Measurements from ENCODE around the gene PPIE. TPM values are rescaled to one million over a fixed set of nuclear protein-coding genes. Genes with fewer than 3 reads are reported as not detected.
"Not testable (repeated sequence)": the region's sequence is repeated elsewhere in the genome, so short reads cannot be mapped to it uniquely, and the experiment has no call there.

Gene PPIE
- total RNA-seq, 1 donor from 2014 or later, result 29.8 TPM

DNA sequence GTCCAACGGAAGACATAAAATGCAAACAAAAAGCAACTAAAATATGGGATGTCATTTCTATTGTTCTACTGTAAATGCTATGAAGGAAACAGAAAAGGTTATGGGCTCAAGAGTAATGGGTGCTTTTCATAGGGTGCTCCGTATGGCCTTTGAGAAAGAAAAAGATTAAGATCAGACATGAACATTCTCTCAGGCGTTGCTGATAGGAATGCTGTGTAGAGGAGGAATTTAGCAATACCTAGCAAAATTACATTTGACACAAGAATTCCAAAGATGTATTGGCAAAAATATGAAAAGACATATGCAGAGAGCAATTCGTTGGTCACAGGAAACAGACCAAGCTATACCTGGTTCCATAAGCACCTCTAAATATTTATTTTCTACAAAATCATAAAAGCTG lies 38.2 kb downstream of the PPIE start:
- no peak for DNase-seq (ENCODE audit: low read depth)

DNA sequence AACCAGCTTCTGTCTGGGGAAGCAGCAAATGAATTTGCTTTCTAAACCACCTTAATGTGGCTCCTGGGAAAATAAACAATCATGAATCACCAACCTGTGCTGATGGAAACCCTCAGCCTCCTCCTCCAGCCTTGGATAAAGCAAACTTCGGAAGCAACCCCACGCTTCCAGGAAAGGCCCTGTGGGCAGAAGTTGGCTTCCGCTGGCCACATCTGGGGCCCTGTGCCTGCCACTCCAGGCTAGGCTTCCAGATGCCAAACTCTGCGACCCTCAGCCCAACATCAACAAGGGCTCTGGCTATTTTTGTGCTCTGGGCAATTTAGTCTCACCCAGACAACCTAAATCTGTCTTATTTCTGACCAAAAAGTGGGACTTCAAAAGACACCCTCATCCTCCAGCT lies 38.6 kb downstream of the PPIE start:
- no peak for DNase-seq (ENCODE audit: low read depth)

DNA sequence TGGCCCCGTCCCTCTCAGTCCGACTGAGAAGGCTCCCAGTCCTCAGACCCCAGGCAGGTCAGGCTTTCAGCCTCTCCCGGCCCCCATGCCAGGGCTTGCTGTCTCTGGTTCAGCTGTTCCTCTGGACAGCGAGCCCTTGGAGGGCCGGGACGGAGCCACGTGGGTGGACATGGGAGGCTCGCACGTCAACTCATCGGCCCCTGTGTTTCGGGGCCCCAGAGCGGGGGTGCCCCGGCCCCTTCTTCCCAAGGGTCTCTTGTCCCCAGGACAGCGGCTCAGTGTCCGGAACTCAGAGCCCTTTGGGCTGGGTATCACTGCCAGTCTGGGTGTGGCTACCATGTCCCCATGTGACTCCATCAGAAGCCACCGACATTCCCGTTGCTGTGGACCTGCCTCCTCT lies 39.2 kb downstream of the PPIE start:
- not testable (repeated sequence) for DNase-seq (ENCODE audit: low read depth)

DNA sequence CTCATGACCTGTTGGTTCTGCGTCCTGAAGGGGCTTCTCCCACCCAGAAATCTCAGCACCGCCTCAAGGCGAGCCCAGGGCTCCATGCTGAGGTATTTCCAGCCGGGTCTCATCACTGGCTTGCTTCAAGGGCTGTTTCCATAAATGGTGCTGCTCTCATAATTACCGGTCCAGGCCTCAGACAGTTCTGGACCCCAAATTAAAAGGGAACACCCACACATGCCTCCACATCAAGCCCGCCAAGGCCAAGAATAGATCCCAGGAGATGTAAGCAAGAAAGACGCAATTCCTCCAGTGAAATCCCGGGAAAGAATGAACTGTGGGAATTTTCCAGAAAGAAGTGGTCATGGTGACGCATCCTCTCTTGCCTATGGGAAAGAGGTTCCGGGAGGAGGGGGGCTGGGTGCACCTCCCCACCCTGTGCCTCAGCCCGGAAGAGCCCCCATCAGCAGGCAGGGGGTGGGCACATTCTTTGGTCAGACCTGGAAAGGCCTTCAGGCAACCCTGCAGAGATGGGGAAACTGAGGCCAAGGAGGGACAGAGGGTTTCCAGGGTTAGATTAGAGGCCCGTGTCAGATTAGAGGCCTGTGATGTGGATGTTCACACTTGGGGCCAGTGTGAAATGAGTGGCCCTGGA lies 39.9 kb downstream of the PPIE start:
- not testable (repeated sequence) for DNase-seq (ENCODE audit: low read depth)

DNA sequence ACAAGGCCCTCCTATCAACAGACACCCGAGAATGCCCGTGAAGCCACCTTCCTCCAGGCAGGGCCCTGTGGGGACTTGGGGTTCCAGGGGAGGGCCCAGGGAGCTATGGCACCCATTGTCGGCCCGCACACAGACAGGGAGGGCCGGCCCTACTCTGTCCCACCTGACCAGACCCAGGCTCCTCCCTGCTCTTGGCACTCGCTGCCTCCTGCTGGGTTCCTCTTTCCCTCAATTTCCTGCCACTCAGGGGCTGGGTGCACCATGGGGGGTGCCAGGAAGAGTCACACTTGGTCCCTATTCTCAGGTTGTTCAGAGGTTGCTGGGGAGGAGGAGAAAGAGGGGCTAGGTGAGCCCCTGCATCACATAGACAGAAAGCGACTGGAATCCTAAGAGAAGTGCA lies 40.5 kb downstream of the PPIE start:
- no peak for DNase-seq (ENCODE audit: low read depth)

DNA sequence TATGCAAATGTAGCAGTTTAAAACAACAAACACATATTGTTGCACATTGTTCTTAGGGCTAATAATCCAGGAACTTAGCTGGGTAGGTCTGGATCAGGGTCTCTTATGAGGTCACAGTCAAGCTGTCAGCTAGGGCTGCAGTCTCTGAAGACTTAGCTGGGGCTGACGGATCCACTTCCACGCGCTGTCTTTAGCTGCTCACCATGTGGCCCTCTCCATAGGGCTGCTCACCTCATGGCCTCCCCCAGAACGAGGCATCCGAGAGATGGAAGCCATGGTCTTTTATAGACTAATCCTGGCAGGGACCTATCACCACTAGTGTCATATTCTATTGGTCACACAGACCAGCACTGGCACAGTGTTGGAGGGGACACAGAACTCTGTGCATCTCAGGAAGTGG lies 41.1 kb downstream of the PPIE start:
- DNase-seq (ENCODE audit: low read depth), result no peak

DNA sequence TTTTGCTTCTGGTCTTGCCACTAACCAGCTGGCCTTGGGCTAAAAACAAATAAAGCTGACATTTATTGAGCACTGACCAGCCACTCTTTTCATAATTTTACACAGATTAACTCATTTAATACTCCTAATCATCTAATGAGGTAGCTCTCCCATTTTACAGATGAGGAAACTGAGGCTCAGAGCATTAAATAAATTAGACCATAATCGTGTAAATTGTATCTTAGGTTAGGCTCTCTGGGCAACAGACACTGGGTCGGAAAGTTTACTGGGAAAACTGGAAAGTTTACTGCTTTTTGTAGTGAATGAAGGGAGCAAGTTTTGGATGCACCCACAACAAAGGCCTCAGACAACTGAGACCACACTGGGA lies 42.6 kb downstream of the PPIE start:
- DNase-seq (ENCODE audit: low read depth), result no peak

DNA sequence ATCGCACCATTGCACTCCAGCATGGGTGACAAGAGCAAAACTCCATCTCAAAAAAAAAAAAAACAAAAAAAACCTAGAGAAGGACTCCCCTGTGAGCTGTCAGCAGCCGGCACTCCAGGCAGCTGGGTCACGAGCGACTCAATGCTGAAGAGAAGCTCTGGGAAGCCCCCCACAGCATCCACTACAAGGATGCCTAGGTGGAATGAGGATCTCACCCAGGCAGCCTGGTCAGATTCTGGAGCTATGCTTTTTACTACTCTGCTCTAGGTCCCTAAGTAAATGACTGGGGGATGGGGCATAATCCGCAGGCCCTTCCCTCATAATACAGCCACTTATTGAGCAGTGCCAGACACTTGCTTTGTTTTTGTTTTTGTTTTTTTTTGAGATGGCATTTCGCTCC lies 43.4 kb downstream of the PPIE start:
- DNase-seq (ENCODE audit: low read depth), result no peak

DNA sequence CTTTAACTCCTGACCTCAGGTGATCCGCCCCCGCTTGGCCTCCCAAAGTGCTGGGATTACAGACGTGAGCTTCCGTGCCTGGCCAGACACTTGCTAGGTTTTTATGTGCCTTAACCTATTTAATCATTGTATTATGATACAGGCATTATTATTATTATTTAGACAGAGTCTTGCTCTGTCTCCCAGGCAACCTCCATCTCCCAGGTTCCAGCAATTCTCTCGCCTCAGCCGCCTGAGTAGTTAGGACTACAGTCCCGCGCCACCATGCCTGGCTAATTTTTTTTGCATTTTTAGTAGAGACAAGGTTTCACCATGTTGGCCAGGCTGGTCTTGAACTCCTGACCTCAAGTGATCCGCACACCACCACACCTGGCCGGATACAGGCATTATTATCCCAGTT lies 44.0 kb downstream of the PPIE start:
- not testable (repeated sequence) for DNase-seq (ENCODE audit: low read depth)

DNA sequence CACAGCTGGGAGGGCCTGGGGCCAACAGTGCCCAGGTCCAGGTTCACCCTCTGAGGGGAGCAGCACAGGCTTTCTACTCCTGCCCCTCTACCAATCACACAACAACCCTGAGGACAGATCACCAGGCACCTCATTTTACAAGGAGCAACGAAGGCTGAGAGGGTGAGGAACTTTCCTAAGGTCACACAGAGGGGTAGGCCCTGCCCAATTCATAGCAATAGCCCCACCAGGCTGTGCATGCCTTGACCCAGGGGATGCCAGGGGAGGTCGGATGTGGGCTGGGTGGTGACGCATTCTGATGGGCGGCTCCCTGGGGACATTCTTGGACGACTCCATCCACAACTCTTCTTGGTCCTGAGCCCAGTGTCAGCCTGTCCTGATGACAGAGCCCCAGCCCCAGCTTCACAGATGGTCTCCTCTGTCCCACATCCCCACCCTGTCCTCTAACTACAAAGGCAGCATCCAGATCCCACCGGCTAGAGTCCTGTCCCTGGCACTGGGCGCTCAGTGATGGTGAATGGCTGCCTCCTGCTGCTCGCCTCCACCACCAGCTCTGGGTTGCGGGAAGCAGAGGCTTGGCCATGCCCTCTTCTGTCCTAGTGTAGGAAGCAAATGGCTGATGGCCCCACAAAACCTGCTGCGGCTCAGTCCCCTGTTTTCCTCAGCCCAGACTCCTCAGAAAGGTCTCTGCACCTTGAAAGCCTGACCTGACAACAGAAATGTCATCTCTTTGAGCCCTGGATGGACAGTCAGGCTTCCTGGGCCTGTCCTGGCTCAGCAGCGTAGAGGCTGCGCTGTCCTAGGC lies 47.8 kb downstream of the PPIE start:
- DNase-seq (ENCODE audit: low read depth), result peak; percentile 51

DNA sequence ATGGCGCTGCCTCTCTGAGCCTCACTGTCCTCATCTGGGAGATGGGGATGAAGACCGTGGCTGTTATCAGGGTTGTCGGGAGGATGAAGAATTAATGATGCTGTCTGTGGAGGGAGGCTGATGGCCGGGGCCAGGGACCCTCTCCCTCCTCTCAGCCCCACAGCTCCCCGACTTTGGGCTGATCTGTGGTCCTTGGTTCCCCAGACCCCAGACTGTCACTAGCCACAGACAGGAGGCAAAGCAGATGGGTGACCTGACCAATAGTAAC lies 48.4 kb downstream of the PPIE start:
- DNase-seq (ENCODE audit: low read depth), result not testable (repeated sequence)

DNA sequence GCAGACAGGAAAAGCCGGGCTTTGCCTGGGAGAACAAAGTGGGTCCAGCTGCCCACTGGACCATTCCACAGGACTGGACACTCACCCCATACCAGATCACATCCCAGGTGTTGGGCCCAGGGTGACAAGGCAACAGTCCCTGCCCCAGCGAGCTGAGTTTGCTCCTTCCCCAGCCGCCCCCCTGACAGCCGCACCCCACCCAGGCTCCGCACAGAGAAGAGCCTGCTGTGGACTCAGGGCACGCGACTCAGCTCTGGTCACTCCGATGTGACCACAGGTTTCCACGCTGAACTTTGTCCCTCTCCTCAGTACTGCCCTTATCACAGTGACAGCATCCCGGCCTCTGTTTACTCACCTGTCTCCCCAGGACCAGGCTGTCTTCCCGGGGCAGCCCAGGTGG lies 48.8 kb downstream of the PPIE start:
- no peak for DNase-seq (ENCODE audit: low read depth)

DNA sequence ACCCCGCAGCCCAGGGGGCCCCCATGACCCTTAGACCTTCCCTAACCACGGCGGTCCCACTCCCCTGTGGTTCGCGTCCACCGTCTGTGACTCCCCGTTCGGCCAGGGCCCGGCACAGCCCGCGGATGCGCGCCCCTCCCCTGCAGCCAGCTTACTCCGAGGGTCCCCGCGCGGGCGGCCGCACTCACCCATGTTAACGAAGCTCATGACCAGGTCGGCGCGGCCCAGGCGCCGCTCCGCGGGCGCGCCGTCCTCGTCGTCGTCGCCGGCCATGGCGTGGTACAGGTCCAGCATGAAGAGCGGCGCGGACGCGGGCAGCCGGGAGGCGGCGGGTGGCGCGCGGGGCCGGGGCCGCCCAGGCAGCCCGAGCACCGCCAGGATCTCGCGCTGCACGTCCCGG lies 49.3 kb downstream of the PPIE start:
- DNase-seq (ENCODE audit: low read depth), result not testable (repeated sequence)

DNA sequence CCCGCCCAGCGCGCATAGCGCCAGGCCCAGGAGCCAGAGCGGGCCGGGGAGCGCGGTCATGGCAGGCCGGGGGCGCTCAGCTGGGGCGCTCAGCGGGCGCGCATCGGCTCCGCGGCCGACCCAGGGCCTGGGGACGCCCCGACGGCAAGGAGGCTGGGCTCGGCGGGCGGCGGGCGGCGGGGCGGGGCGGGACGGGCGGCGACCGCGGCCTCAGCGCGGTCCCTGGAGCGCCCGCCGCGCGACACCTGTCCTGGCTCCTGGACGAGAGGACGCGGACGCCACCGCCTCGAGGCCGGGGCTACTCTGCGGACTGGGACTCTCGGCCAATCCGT lies 49.7 kb downstream of the PPIE start:
- no peak for DNase-seq (ENCODE audit: low read depth)

DNA sequence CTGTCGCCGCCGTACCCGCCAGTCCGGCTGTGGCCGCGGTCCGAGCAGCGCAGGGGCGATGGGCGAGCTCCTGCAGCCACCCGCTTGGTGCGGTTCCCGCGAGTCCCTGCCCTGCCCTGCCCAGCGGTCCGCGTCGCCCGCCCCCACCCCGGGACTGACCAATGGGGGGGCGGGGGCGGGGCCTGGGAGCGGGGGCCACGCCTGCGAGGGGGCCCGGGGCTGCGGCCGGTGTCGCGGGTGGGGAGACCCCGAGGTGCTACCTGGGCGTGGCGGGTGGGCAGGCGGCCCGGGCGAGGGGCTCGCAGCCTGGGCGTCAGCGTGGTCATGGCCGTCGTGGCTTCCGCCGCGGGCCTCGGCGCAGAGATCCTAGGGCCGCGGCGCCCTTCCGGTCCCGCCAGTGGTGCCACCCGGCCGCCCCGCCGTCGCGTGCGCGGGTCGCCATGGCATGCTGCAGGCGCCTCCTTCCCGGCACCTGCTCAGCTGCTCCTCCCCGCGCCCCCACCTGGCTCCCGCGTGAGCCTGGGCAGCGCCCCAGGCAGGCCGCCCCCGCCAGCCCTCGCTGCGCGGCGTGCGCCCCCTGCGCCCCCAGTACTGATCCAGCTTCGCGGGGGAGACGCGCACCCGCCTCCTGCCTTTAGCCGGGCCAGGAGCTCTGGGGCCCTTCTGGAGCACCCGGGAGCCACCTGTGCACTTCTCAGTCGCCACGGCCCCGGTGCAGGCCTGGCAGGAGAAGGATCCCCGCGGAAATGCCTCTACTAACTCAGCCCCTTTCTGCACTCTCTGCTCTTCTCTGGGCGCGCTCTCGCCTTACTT lies 50.3 kb downstream of the PPIE start, which contains the start of gene BMP8B:
Gene BMP8B, minus strand, starts transcription at position 108 of the 813 bp plus-strand sequence. CDS start 380 bp downstream, outside the sequence.
- peak; percentile 49 for DNase-seq (ENCODE audit: low read depth)

DNA sequence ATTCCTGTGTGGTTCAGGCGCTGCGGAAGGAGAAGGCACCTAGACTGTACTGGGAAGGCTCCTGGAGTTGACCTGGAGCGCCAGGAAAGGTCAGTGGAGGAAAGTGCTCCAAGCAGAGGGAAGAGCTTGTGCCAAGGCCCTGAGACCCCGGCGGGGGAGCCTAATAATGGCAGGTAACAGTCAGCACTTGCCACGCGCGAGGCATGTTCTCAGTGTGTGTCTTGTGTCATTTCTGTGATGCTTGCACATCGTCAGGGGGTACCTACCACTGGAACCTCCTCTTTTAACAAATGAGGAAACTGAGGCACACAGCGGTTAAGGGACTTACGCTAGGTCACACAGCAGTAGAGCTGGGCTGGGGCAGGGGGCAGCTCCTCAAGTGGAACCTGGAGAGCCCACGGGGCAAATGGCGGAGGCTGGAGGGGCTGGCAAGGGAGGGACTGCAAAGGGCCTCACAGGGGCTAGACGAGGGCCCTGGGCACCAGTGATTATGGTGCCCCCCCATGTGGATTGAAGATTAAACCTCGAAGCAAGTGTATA lies 51.0 kb downstream of the PPIE start:
- DNase-seq (ENCODE audit: low read depth), result no peak

DNA sequence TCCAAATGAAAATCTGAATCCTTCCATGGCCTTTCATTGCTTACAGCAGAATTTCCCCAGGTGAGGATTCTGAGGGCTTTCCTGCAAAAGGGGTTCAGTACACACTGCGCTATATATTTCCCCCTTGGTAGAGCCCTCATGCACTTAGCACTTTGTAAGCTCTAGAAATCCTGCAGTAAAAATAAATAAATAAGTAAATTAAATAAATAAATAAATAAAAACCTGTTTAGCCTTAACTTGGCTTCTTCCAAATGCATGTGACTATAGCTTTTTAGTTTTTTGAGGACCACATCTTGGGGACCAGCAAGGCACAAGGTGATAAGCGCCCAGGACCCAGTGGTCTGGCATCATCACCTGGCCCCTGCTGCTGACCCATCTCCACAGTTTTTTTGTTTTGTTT lies 53.2 kb downstream of the PPIE start:
- DNase-seq (ENCODE audit: low read depth), result no peak

DNA sequence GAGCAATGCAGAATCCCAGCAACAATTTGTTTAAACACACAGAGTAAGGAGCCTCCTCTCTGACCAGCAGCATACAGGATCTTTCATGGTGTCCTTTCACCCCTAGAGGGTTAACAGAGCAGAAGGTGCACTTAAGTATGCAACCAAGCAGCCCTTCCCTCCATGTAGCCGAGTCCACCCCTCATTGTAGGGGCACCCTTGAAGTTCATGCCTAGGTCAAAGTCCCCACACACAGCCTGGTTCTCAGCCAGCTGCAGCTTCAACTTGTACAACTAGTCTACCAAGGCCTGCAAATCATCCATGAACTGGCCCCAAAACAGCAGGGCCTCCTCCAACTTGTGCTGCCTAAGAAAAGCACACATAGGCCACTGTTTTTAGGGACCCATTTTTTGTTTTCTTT lies 57.0 kb downstream of the PPIE start:
- DNase-seq (ENCODE audit: low read depth), result no peak

DNA sequence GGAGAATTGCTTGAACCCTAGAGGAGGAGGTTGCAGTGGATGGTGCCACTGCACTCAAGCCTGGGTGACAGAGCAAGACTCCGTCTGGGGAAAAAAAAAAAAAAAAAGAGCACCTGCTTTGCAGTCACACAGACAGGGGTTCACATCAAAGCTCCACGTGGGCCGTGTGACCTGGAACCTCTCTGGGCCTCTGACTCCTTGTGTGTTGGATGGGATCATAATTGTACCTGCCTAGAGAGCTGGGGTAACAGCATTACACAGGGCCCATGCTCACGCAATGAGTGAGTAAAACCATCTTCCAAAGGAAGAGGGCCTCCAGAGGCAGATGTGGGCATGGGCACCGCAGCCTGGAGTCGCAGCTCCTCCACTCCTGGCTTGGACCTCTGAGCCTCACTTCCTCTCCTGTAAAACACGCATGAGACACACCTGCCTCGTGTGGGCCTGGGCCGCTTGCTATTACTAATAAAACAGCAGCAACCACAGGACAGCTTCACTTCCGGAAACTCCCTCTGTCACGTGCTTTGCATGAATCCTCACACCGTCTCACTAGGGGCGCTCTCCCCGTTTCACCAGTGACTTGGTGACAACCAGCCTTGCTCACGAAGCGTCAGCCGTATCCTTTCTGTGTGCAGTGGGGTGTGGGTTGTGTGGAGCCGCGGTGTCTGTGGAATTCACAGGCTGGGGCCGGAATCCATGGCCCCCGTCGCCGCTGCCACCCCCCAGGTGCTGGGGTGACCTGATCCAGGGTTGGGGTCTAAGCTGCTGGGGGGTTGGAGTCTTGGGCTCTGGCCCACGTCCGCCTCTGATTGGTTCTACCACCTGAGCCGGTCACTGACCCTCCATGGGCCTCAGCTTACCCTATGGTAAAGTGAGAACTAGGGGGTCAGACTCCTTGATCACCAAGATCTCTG lies 60.4 kb downstream of the PPIE start:
- peak; percentile 77 for DNase-seq (ENCODE audit: low read depth)

DNA sequence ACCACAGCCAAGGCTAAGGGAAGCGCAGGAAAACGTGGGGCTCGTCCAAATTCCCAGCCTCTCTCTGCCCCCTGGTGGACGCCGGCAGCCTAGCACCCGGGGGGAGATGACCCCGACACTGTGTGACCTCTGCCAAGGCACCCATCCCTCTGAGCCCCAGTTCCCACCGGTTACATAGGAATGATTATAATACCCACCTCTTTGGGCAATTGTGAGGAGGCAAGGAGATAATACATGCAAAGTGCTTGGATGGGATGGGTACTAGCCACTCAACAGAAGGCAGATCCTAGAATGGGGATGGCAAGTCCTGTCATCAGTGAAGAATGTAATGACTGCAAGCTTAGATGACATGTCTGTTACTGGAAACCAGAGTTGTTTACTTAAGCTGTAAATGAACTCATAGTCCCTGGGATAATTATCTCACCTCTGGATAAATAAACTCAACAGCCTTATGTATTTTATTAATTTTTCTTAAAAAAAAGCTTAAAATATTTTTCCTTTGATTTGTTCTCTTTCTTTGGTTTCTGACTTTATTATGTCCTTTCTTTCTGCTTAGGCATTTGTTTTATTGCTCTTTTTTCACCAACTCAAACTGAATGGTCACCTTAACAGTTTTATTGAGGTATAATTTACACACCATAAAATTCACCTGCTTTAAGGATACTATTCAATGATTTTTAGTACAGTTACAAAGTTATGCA lies 61.2 kb downstream of the PPIE start:
- peak; percentile 87 for DNase-seq (ENCODE audit: low read depth)

DNA sequence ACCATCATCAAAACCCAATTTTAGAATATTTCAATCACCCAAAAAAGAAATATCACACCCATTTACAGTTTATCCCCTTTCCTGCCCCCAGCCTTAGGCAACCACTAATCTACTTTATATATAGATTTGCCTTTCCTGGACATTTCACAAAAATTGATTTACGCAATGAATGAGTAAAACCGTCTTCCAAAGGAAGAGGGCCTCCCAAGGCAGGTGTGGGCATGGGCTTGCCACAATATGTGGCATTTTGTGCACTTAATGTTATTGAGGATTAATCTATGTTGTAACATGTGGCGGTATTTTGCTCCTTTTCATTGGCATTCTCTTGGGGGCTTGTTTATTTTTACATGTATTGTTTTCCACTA lies 61.8 kb downstream of the PPIE start:
- DNase-seq (ENCODE audit: low read depth), result no peak

All from myocyte (in vitro differentiated cells).